Glomerular visceral epithelial cell (primary cell): ENCODE data around the gene VPS54.
"Not testable (repeated sequence)": the region's sequence is repeated elsewhere in the genome, so short reads cannot be mapped to it uniquely, and the experiment has no call there.

Source experiments
- DNase-seq: peaks from one replicate; pipeline ENCODE4 v3.0.0-alpha.2; 2016; ENCODE audit errors: extremely low spot score

VPS54 gene

GRCh38 chr2:63872571-63873328 lies 146.5 kb downstream of the VPS54 start:
- DNase-seq, result no peak

GRCh38 chr2:63871864-63872263 lies 147.4 kb downstream of the VPS54 start:
- no peak for DNase-seq

GRCh38 chr2:63870679-63871078 lies 148.5 kb downstream of the VPS54 start:
- no peak for DNase-seq

GRCh38 chr2:63866009-63866709 lies 153.1 kb downstream of the VPS54 start:
- no peak for DNase-seq

GRCh38 chr2:63865159-63865799 lies 153.9 kb downstream of the VPS54 start:
- no peak for DNase-seq

GRCh38 chr2:63863707-63864106 lies 155.5 kb downstream of the VPS54 start:
- DNase-seq, result no peak

GRCh38 chr2:63862806-63863205 lies 156.4 kb downstream of the VPS54 start:
- DNase-seq, result peak; percentile 13

- DNase-seq, result peak; percentile 39
These were observed 157.9 kb downstream of the VPS54 start for GRCh38 chr2:63861220-63861822.

- no peak for DNase-seq
These were observed 160.9 kb downstream of the VPS54 start for GRCh38 chr2:63858291-63858690.

- DNase-seq, result no peak
These were observed 163.0 kb downstream of the VPS54 start for GRCh38 chr2:63856303-63856603.

GRCh38 chr2:63855418-63856302 lies 163.6 kb downstream of the VPS54 start:
- no peak for DNase-seq

GRCh38 chr2:63853527-63854310 lies 165.5 kb downstream of the VPS54 start:
- no peak for DNase-seq

GRCh38 chr2:63851691-63852311 lies 167.4 kb downstream of the VPS54 start:
- no peak for DNase-seq

GRCh38 chr2:63850649-63851048 lies 168.6 kb downstream of the VPS54 start:
- DNase-seq, result no peak

- DNase-seq, result no peak
These were observed 169.0 kb downstream of the VPS54 start for GRCh38 chr2:63850204-63850571.

GRCh38 chr2:63849381-63850203 lies 169.6 kb downstream of the VPS54 start:
- DNase-seq, result peak; percentile 6

GRCh38 chr2:63847571-63847970 lies 171.7 kb downstream of the VPS54 start:
- not testable (repeated sequence) for DNase-seq

- no peak for DNase-seq
These were observed 172.7 kb downstream of the VPS54 start for GRCh38 chr2:63846487-63846886.

- no peak for DNase-seq
These were observed 173.4 kb downstream of the VPS54 start for GRCh38 chr2:63845866-63846265.
